T follicular helper cell (primary cell): ENCODE results near the gene ZFPM1.

Source experiments
- DNase-seq: peaks from one replicate; pipeline ENCODE4 v3.0.0-alpha.2; 2020; ENCODE audit warnings: low read depth

Gene ZFPM1

DNA sequence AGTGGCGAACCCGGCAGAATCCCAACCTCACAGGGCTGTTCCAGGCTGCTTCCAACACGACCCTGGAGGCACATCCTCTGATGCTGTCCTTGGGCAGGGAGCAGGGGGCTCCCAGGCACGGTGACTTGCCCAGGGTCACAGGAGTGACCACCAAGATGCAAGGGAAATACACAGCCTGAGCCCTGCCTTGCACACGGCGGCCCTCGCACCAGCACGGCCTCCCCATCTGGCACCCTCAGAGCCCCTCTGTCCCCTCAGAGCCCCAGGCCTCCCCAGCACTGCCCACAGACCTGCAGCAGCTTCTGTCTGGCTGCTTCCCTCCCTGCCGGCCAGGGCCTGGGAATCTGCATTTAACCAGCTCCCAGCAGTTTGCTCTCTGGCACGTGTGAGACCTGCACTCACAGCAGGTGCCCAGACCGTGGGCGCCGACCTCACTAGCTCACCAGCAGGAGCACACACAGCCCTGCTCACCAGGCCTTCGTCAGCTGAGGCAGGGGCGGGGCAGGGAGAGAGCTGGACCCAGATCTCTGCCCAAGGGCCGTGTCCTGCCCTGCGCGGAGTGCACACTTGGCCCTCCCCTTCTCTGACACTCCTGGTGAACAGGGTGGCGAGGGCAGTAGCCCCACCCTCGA is 87.4 kb downstream of the ZFPM1 start:
- DNase-seq: no peak

DNA sequence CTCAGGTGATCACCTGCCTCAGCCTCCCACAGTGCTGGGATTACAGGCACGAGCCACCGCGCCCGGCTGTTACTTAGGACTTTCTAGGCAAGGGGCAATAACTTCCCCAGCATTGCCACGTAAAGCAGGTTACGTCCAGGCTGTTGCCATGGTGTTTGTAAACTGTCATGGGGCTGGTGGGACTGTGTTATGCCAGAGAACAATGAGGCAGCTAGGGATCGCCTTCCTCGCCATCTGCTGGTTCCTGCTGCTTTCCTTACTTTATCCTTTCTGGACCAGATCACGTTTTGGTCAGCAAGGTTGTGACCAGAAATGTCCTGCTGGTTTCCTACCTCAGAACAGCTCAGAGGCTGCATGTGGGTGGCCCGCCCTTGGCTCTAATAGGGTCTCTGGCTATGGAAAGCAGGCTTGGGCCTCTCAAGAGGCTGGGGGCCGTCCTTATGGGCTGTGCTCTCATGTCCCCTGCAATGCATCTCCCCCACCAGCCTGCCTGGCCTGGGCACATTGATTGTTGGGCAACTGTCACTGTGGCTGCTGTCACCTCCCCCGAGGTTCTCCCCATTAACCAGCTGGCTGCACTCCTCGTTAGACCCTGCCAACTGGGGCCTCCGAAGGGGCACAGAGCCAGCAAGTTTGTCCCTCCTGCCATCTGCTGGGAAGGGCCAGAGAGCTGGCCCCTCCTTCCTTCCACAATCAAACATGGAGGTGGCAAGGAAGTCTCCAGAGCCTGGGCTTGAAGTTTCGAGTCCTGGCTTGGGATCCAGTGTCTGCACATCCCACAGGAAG is 88.9 kb downstream of the ZFPM1 start:
- DNase-seq: no peak

DNA sequence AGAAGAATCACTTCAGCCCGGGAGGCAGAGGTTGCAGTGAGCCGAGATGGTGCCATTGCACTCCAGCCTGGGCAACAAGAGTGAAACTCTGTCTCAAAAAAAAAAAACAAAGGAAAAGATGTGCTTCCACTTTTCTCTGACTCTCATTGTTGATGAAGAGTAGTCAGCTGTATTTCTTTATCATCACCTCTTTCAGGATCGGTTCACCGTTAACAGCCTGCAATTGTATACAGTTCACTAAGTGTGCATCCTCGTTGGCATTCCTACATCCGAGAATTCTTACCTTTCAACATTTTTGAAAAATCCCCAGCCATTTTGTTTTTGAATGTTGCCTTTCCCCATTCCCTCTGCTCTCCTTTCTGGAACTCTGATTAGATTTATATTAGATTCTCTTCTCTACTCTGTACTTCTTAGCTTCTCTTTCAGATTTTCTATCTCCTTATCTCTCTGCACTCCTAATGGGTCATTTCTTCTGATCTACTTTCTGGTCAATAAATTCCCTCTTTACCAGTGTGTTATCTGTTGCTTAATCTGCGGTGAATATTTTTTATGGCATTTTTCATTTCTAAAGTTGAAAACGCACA is 90.2 kb downstream of the ZFPM1 start:
- DNase-seq: no peak

DNA sequence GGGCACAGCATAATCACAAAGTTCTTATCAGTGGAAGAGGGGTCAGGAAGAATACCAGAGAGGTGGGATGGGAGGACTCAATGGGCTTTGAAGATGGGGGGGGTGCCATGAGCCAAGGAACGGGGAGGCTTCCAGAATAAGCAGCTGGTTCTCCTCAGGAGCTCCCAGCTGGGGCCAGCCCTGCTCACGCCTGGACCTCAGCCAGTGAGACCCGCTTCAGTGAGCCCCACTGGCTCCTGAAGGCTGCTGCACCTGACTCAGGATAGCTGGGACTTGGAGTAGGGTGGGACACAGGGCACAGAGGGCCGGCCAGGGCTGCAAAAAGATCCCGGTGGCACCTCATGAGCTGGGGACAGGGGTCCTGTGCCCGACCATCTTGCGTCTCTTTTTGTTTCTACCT is 92.7 kb downstream of the ZFPM1 start:
- no peak for DNase-seq

DNA sequence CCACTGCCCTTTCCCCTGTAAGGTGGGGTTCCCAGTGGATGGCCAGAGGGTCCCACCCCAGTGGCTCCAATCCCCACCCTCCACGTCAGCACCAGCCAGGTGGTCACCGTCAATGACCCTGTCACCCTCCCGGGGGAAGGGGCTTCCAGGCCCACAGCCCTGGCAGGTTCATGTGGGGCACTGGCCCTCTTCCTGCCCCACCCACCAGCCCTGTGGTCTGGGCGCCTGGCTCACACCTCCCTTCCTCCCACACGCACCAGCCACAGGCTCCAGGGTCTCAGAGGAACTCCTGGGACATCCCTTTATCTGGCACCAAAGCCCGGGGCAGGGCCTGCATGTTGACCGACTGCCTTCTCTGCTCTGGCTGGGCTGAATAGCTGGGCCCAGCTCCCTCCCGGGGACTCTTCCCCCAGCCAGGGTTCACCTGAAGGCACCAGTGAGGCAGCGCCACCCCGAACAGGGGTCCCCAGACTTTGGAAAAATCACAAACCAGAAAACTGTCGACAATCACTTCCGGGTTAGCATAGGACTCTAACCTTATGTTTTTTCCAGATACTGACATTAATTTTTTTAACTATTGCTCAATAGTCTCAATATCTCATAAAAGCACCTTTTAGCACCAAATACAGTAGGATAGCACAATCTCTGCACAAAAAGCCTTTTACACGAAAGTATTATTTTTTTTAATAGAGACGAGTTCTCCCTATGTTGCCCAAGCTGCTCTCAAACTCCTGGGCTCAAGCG is 95.2 kb downstream of the ZFPM1 start:
- no peak for DNase-seq

DNA sequence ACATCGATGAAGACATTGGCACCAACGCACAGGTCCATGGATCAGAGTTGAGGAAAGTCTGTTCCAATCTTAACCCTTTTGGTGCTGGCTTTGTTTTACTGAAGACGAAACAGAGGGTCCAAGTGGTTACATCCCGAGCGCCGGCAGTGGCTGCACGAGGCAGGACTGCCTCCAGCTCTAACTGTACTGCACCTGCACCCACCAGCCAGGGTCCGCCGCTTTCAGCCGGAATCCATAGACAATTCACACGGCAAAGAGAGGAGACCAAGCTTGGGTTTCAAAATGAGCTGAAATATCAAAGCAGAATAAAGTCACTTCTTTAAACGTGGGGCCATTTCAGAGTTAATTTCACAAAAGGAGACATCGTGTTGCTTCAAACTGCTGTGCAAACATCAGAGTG is 95.9 kb downstream of the ZFPM1 start:
- DNase-seq: no peak

DNA sequence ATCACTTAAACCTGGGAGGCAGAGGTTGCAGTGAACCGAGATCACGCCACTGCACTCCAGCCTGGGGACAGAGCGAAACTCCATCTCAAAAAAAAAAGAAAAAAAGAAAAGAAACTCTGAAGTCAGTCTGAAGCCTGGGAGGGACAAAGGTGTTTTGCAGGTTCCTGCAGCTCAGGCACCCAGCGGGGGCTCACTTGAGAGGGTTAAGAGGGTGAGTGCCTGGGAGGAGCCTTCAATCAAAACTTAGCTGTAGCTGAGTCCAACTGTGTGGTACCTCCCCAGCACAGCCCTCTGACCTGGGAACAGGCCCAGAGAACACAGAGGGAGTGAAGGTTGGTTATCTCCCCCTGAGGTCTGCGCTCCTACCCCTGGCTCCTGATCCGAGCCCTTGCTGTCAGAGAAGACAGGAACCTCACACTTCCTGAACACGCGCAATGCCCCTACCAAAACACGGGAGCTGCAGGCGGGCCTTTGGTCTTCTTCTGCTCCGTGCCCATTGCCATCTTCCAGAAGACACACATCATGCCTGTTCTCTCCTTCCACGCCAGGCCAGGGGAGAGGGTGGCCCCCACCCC is 96.7 kb downstream of the ZFPM1 start:
- no peak for DNase-seq

DNA sequence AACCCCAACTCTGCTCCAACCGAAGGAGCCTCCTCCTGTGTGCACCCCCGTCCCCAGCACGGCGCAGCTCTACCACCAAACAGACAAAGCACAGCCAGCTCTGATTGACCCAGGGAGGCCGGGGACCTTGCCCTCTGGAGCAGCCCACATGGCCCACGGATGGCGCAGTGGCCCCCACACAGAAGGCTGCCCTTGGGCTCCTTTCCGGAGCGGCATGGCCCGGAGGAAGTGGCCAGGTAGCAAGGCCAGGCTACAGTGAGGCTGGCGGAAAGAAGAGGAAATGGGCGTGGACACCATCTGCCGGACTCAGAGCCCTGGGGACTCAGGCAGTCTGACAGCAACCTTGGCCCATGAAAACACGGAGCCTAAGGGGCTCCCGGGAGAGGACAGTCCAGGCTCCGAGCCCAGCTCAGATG is 97.2 kb downstream of the ZFPM1 start:
- no peak for DNase-seq

DNA sequence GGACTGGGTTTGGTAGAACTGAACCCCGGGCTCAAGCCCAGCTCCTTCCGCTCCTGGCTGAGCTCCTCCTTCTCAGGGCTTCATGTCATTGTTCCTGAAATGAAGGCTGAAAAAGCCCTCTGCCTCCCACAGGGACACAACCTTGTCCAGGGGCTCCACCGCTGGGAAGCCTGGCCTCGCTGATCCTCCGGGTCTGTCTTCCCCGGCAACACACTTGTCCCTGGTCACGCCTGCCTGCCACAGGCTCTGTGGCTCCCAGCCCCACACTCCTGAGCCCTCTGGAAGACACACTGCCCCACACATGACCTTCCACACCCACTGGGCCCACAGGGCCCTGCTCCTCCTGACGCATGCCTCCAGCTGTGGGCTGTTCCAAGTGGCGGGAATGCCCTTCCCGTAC is 99.1 kb downstream of the ZFPM1 start:
- DNase-seq: no peak

DNA sequence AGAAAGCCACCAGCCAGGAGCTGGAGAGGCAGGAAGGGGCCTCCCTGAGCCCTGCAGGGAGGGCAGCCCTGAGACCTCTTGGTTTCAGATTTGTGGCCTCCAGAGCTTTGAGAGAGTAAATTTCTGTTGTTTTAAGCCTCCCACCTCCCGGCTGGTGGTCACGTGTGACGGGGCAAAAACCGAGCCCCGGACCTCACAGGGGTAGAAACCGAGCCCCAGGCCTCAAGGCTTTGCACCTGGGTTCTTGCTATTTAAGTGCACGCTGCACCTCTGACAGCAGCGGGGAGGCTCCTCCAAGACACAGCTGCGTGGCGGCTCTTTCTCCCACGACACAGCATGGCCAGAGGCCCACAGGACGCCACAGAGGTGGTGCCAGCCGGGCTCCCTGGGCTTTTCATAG is 99.7 kb downstream of the ZFPM1 start:
- DNase-seq: no peak

DNA sequence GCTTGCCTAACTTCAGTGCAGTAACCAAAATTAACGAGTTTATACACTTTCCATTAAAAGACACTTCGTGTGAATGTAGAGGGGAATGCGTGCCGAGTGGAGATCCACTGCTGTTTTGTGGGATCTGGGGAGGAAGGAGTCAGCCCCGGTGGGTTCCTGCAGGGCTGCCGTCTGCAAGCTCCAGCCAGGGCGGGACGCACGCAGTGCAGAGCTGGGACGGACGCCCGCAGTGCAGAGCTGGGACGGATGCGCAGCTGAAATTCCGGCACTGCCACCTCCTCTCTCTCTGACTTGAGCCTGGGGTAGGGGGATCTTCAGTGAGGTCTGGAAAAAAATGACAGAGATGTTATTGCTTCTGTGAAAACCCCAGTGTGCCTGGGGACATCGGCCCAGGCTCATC is 100.7 kb downstream of the ZFPM1 start:
- DNase-seq: no peak

DNA sequence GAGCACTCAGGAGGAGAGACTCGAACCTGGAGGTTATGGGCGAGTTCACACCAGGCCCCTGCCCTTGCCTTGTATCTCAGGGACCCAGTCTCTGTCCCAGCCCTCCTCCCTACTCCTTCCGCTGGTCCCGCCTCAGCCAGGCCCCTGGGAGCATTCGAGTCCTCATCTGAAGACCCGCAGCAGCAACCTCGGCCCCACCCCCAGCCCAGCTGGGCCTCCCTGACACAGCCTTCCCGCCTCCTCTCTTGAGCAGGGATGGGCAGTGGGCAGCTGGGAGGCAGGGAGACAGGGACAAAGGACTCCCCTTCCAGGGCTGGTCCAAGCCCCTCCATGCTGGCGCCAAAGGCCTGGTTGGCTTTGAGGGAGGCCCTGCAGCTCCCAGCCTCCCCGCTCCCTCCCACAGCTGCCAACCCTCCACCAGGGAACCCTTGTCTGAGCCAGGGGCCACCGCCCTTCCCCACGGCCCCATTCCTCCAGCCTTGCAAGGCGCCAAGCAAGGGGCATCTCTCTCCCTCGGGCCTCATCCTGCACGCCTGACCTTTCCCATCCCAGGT is 101.7 kb downstream of the ZFPM1 start:
- DNase-seq: no peak

DNA sequence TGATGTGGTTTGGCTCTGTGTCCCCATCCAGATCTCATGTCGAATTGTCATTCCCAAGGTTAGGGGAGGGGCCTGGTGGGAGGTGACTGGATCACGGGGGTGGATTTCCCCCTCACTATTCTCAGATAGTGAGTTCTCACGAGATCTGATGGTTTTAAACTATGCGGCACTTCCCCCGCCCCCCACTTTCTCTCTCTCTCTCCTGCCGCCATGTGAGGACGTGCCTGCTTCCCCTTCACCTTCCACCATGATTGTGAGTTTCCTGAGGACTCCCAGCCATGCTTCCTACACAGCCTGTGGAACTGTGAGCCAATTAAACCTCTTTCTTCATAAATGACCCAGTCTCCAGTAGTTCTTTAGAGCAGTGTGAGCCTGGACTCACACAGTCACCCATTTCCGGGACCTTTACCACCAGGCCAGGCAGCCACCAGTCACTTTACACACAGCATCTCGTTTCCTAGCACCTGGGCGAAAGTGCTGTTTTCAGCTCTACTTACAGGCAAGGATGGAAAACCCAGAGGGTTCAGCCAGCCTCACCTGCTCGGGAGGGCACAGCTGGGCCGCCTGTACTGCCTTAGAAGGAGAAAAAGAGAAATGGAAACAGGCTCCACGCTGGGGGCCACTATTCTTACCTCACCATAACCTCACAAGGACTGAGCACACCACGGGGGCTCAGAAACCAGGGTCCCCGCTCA is 103.4 kb downstream of the ZFPM1 start:
- no peak for DNase-seq

DNA sequence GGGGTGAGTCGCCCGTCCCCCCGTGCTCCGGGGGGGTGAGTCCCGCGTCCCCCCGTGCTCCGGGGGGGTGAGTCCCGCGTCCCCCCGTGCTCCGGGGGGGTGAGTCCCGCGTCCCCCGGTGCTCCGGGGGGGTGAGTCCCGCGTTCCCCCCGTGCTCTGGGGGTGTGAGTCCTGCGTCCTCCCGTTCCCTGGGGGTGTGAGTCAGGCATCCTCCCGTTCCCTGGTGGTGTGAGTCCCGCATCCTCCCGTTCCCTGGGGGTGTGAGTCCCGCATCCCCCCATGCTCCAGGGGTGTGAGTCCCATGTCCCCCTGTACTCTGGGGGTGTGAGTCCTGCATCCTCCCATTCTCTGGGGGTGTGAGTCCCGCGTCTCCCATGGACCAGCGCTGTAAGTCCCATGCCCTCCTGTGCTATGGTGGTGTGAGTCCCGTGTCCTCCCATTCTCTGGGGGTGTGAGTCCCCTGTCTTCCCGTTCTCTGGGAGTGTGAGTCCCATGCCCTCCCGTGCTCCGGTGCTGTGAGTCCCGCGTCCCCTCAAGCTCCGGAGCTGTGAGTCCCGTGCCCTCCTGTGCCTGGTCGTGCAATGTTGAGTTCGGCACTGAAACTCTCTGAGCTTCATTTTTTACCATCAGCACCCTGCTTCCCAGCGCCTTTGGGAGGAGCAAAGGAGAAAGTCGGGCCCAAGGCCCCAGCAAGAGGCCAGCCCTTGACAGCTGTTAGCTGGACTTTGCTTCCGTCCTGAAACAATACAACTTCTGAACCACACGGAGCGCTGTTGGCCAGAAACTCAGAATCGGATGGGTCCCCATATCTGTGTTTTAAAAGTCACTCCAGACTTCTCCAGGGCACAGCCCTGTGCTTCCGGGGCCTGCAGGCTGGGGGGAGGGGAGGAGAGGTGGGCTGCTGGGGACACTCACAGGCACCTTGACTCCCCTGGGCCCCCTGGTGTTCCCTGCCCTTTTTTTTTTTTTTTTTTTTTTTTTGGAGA is 105.7 kb downstream of the ZFPM1 start:
- no peak for DNase-seq

DNA sequence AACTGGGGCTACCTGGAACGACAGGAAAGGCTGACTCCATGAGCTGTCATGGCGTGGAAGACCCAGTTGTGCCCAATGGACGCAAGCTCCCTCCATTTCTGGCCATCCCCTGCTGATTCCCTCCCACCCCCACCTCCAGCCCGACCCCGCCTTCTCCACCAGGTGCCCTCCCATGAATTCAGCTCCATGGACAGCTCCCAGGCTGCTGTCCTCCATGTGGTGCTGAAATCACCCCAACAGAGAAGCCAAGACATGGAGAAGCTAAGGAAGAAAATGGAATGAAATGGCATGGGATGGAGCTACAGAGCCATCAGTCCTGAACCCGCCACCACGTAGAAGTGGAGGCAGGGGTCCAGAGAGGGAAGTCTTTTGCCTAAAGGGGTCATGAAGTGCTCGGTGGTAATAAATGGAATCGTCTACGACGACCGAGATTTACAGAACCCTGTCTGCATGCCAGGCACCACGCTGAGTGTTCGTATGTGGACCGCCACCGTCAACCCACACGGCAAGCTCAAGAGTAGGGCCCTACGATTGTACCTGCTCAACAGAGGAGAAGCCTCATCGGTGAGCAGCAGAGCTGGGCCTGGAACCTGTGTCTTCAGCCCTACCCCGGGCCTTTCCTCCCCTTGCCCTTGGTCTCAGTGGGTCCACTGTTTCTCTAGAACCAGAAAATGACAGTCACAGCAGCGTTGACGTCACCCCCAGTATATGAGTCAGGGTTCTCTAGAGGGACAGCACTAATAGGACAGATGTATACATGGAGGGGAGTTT is 107.8 kb downstream of the ZFPM1 start:
- DNase-seq: no peak

DNA sequence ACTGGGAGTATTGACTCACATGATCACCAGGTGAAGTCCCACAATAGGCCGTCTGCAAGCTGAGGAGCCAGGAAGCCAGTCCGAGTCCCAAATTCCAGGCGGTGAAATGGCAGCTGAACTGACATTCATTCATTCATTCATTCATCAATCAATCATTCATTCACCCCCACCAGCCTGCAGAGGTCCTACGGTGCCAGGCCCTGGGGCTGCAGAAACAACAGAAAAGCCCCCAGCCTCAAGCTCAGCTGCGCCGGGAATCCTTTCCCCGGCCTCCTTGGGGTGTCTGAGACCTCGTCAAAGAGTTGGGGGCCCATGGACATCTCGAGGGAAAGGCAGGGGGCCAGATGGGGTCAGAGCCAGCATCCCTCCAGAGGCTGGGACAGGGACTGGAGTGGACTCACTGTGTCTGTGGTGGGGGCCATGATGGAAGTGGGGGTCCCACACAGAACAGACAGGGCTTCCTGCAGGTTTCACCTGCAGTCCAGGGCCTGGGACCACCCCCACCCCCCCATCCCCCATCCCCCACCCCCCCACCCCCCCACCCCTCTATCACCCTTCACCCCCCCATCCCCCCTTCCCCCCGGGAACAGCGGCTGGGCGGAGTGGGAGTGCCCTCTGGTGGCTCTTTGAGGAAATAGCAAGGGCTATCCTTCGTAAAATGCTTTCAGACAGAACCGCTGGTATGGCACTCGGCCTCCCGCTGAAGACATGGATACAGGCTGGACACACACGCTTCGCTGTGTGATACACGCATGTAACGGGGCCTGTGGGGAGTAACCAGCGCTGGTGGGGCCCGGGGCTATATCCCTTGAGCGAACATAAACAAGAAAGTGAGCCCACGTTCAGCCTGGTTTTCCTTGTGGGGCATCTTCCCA is 108.6 kb downstream of the ZFPM1 start:
- DNase-seq: peak; percentile 36

DNA sequence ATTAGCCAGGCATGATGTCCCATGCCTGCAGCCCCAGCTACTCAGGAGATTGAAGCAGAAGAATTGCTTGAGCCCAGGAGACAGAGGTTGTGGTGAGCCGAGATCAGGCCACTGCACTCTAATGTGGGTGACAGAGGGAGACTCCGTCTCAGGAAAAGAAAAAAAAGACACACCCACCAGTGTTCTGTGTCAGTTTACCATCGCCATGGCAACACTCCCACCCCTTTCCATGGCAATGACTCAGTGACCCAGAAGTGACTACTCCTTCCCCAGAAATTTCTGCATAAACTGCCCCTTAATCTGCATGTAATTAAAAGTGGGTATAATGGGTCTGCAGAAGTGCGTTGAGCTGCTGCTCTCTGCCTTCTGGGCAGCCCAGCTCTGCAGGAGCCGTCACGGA is 113.1 kb downstream of the ZFPM1 start:
- no peak for DNase-seq
